GM10248 (cell line): ENCODE data around the gene SUN5.

Source experiments
- CTCF ChIA-PET: fragments of 300-600 bp; sonication (Branson Sonifier 250); formaldehyde crosslinking; extraction: SDS; loops from one replicate; lab custom pipeline; 2021; ENCODE audit warnings: antibody characterized with exemption; lab: Yijun Ruan, JAX
- POLR2A ChIA-PET: fragments of 350-650 bp; sonication (Branson Sonifier 250); formaldehyde crosslinking; extraction: SDS; loops from one replicate; lab custom pipeline; 2020; ENCODE audit warnings: antibody characterized with exemption; lab: Yijun Ruan, JAX
- DNase-seq: peaks from one replicate; pipeline ENCODE4 v3.0.0; 2012; ENCODE audit errors: extremely low spot score
- TF ChIP-seq, protein P1 (sequence below): IDR thresholded peaks from 2 replicates; pipeline ENCODE4 v1.5.1; 2012; ENCODE audit warnings: mild to moderate bottlenecking, low read depth; ENCODE audit errors: extremely low read depth, missing control alignments, control extremely low read depth

Gene SUN5

DNA sequence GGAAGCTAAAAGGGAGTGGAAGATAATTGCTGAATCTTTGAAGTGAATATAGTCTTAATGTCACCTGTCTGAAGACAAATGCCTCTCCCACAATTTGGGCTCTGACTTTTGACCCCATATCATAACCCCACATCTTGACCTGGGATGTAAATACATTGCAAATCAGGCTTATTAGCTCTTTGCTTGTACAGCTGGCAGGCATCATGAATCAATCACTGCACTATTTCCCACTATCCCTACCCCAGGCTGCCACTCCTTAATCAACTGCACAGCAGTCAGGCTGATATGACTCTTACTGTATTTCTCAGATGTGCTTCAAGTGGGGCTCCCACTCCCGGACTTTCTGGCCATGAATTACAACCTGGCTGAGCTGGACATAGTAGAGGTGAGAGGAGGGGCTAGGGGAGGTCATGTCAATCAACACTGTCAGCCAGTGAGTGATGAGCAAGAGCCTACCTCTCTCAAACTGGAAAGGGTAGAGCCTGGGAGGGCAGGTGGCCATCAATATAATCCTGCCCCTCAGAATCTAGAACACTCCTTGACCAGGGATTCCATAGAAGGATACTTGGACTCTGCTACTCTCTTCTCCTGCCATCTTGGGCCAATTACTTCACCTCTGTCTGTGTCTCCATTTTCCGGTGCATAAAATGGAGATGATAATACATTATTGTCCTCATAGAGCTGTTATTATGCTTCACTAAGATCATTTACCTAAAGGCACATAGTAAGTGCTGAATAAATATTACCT is 38.9 kb upstream of the SUN5 start:
- ChIA-PET CTCF (no interaction called here), POLR2A (no interaction called here)
- TF ChIP-seq, protein P1, sequence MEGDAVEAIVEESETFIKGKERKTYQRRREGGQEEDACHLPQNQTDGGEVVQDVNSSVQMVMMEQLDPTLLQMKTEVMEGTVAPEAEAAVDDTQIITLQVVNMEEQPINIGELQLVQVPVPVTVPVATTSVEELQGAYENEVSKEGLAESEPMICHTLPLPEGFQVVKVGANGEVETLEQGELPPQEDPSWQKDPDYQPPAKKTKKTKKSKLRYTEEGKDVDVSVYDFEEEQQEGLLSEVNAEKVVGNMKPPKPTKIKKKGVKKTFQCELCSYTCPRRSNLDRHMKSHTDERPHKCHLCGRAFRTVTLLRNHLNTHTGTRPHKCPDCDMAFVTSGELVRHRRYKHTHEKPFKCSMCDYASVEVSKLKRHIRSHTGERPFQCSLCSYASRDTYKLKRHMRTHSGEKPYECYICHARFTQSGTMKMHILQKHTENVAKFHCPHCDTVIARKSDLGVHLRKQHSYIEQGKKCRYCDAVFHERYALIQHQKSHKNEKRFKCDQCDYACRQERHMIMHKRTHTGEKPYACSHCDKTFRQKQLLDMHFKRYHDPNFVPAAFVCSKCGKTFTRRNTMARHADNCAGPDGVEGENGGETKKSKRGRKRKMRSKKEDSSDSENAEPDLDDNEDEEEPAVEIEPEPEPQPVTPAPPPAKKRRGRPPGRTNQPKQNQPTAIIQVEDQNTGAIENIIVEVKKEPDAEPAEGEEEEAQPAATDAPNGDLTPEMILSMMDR: no peak

GRCh38 chr20:33042430-33042829 is 38.2 kb upstream of the SUN5 start:
- POLR2A ChIA-PET: no interaction called here
- no peak for DNase-seq
- CTCF ChIA-PET: interaction anchor here (1.7 kb wide), 1 partner anchor 13 kb away, joined by 3 read pairs; no protein-coding TSS in a partner anchor
- TF ChIP-seq, protein P1: no peak

More for the DNA sequence above, 38.9 kb upstream of the SUN5 start:
- DNase-seq: no peak

- no peak for DNase-seq
- ChIA-PET CTCF (no interaction called here), POLR2A (interaction anchor here (0.6 kb wide), 1 partner anchor 7 kb away, joined by 3 read pairs; no protein-coding TSS in a partner anchor)
- TF ChIP-seq, protein P1: no peak
These were observed 34.0 kb upstream of the SUN5 start for GRCh38 chr20:33038243-33038642.

GRCh38 chr20:33037456-33037855 is 33.2 kb upstream of the SUN5 start:
- TF ChIP-seq, protein P1: no peak
- DNase-seq: no peak
- ChIA-PET CTCF (no interaction called here), POLR2A (no interaction called here)

- no peak for DNase-seq
- POLR2A ChIA-PET: no interaction called here
- TF ChIP-seq, protein P1: no peak
- CTCF ChIA-PET: no interaction called here
These were observed 30.8 kb upstream of the SUN5 start for GRCh38 chr20:33034901-33035492.

- no peak for DNase-seq
- POLR2A ChIA-PET: no interaction called here
- CTCF ChIA-PET: no interaction called here
- TF ChIP-seq, protein P1: no peak
These were observed 29.9 kb upstream of the SUN5 start for GRCh38 chr20:33034115-33034514.
